ENCODE results near the gene NFIA. TPM values are rescaled to one million over a fixed set of nuclear protein-coding genes. Genes with fewer than 3 reads are reported as not detected.

The NFIA gene
- total RNA-seq, 1 experiment from 2014 or later = 0.35 TPM

DNA sequence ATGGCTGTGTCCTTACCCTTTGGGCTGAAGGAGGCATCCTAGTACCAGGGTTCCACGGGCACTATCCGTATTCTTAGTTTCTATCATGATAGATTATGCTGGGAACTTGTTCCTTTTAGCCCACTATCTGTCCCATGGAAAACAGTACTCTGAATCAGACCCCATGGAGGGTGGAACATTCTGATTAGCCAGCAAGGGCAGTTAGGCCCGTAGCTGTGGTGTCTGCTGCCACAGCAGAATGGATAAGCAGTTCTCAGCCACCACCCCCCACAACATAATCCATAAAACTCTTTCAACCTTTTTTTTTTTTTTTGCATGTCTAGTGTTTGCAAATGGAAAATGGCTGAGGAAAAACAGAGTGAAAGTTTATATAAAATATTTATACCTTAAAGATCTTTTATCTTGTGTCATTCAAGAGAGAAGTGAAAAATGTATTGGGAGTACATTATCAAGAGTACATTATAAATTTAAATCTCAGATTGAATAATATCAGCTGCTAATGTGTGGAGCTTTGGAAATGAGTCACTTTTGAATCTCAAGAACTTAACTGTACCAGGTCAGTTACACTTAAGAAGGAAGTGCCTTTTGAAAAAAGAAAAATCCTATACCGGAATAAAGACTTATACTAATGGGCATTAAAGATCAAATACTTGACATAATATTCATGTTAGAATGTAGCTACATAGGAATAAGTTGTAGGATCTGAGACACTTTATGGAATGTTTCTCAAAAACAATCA is 80.3 kb downstream of the NFIA start:
- no peak overlapping the region for H4K5ac ChIP-seq (ENCODE audit: insufficient read length, low read depth, low read length)
- H2BK20ac ChIP-seq (ENCODE audit: low read depth, low read length, poor library complexity, severe bottlenecking) = no peak overlapping the region
- Mint-ChIP-seq H3K4me3 (no peak overlapping the region), H3K36me3 (ENCODE audit: insufficient read depth in 1 of 3, low read depth in 3 of 3) (no peaks in the 10 kb centered on the region), H3K4me1 (peaks cover 7 to 11% of the 10 kb centered on the region in 2 experiments), H3K27ac (no peak overlapping the region; a peak in 1 of 7 replicates), H3K27me3 (ENCODE audit: low read depth) (no peaks in the 10 kb centered on the region), H3K9me3 (no peaks in the 10 kb centered on the region)
- no CpG with 5 or more reads among the region's 4 CpGs for WGBS (ENCODE audit: extremely low coverage, insufficient read length, low lambda C conversion rate)
- H3K56ac ChIP-seq (ENCODE audit: insufficient read length, low read depth, low read length) = no peak overlapping the region
- H3T11ph ChIP-seq (ENCODE audit: low read length) = no peak overlapping the region
- no peak overlapping the region for H2AFZ ChIP-seq (ENCODE audit: low read length)
- H2BK5ac ChIP-seq (ENCODE audit: insufficient read length, low read length) = no peak overlapping the region
- H3K4me1 ChIP-seq (ENCODE audit: insufficient read depth, low read length) = no peaks in the 10 kb centered on the region
- DNase-seq = no peak
- H3K4ac ChIP-seq (ENCODE audit: low read depth, low read length) = no peak overlapping the region
- no peak overlapping the region for H3K27ac ChIP-seq (ENCODE audit: insufficient read length, low read depth, low read length)
- H3K27me3 ChIP-seq (ENCODE audit: insufficient read depth, low read length) = no peaks in the 10 kb centered on the region
- no peak overlapping the region for H4K91ac ChIP-seq (ENCODE audit: insufficient read length, low read depth, low read length)
- no peaks in the 10 kb centered on the region for H3K79me2 ChIP-seq (ENCODE audit: insufficient read depth, low read length)
- no peak overlapping the region for H3K23ac ChIP-seq (ENCODE audit: insufficient read length, low read depth, low read length)
- H2AK5ac ChIP-seq (ENCODE audit: insufficient read length, low read length) = no peak overlapping the region
- no peaks in the 10 kb centered on the region for H4K20me1 ChIP-seq (ENCODE audit: control insufficient read depth, insufficient read depth, insufficient read length)
- no peak overlapping the region for H2BK12ac ChIP-seq (ENCODE audit: insufficient read length, low read depth, low read length)
- H4K8ac ChIP-seq (replicated peaks; ENCODE audit: insufficient read length, low read depth, low read length) = no peak overlapping the region
- no peak overlapping the region for H2BK120ac ChIP-seq (ENCODE audit: low read depth, low read length, poor library complexity, severe bottlenecking)
- no peak overlapping the region for H3K9ac ChIP-seq (ENCODE audit: extremely low read depth, insufficient read length, low read length)
- H3K4me2 ChIP-seq (ENCODE audit: insufficient read depth, insufficient read length, low read length) = no peak overlapping the region
- TF ChIP-seq, protein P1, sequence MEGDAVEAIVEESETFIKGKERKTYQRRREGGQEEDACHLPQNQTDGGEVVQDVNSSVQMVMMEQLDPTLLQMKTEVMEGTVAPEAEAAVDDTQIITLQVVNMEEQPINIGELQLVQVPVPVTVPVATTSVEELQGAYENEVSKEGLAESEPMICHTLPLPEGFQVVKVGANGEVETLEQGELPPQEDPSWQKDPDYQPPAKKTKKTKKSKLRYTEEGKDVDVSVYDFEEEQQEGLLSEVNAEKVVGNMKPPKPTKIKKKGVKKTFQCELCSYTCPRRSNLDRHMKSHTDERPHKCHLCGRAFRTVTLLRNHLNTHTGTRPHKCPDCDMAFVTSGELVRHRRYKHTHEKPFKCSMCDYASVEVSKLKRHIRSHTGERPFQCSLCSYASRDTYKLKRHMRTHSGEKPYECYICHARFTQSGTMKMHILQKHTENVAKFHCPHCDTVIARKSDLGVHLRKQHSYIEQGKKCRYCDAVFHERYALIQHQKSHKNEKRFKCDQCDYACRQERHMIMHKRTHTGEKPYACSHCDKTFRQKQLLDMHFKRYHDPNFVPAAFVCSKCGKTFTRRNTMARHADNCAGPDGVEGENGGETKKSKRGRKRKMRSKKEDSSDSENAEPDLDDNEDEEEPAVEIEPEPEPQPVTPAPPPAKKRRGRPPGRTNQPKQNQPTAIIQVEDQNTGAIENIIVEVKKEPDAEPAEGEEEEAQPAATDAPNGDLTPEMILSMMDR (conservative IDR thresholded peaks at IDR 0.05) = no peak
- no peak overlapping the region for H2BK15ac ChIP-seq (ENCODE audit: low read depth, low read length)
- H3K79me1 ChIP-seq (ENCODE audit: insufficient read depth, low read depth, low read length, poor library complexity, severe bottlenecking) = no peaks in the 10 kb centered on the region
- no peaks in the 10 kb centered on the region for H3K23me2 ChIP-seq (ENCODE audit: insufficient read length, low read depth, low read length, poor library complexity, severe bottlenecking)
- H3K9me3 ChIP-seq (ENCODE audit: control insufficient read depth, low read depth, low read length) = no peaks in the 10 kb centered on the region
- H3K14ac ChIP-seq (ENCODE audit: insufficient read depth, low read length) = no peak overlapping the region
- no peak overlapping the region for H3K18ac ChIP-seq (ENCODE audit: insufficient read length, low read depth, low read length)

Data from H9 (cell line).